ENCODE measurements around the gene CRYGN.

GRCh38 chr7:151435971-151436370 lies 4.0 kb downstream of the CRYGN start:
- TF ChIP-seq ZFP3 (CRISPR knock-in tag; IDR thresholded peaks at IDR 0.05) (no peak), ZNF565 (CRISPR knock-in tag; conservative IDR thresholded peaks at IDR 0.05; ENCODE audit: low read depth) (no peak), TSHZ2 (CRISPR knock-in tag; IDR thresholded peaks at IDR 0.05) (no peak), CREB5 (CRISPR knock-in tag; IDR thresholded peaks at IDR 0.05; ENCODE audit: low read depth) (no peak), RARB (CRISPR knock-in tag; IDR thresholded peaks at IDR 0.05) (no peak), ISL1 (CRISPR knock-in tag; IDR thresholded peaks at IDR 0.05) (no peak)

Data from SK-N-SH treated with all-trans-retinoic acid at 6 μM for 48 hours (cell line).